ENCODE measurements around the gene DVL2. TPM values are rescaled to one million over a fixed set of nuclear protein-coding genes. Genes with fewer than 3 reads are reported as not detected.

The DVL2 gene
- total and polyA plus RNA-seq, 8 donors: 36.9 to 59.7 (median 52.3) TPM

DNA sequence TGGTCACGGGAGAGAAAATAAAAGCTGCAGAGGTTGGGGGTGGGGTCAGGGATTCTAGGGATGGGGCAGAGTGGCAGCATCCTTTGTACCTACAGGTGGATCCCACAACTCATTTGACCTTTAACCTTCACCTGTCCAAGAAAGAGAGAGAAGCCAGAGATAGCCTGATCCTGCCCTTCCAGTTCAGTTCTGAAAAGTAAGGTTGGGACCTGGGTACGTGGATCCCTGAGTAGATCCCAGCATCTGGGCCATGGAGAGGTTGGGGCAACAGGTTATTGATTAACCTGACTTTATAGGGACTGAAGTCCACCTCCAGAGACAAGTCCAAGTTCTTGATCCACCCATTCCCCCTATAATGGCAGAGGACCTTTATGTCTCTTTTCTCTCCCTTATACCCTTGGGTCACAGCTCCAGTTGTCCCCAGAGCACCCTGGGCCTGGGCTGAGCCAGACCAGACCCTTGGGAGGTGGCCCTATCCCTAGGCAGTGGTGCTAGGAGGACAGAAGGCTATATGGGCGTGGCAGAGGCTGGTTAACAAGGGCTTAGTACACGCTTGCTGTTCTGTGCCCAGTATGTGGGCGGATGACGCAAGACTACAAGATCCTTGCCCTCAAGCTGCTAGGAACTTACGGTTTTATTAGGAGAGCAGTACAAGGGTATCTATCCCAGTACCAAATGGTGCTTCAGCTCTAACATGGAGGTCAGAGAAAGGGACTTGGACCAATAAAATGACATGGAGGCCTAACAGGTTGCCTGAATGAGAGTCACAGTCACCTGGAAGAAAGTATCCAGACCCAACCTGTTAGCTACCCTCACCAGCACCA lies 24.6 kb upstream of the DVL2 start:
- TF ChIP-seq, protein P1, sequence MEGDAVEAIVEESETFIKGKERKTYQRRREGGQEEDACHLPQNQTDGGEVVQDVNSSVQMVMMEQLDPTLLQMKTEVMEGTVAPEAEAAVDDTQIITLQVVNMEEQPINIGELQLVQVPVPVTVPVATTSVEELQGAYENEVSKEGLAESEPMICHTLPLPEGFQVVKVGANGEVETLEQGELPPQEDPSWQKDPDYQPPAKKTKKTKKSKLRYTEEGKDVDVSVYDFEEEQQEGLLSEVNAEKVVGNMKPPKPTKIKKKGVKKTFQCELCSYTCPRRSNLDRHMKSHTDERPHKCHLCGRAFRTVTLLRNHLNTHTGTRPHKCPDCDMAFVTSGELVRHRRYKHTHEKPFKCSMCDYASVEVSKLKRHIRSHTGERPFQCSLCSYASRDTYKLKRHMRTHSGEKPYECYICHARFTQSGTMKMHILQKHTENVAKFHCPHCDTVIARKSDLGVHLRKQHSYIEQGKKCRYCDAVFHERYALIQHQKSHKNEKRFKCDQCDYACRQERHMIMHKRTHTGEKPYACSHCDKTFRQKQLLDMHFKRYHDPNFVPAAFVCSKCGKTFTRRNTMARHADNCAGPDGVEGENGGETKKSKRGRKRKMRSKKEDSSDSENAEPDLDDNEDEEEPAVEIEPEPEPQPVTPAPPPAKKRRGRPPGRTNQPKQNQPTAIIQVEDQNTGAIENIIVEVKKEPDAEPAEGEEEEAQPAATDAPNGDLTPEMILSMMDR (IDR thresholded peaks at IDR 0.05): no peak
- Histone ChIP-seq H3K36me3 (peaks cover 0 to 65% of the 10 kb centered on the region in 2 donors), H3K9me3 (no peaks in the 10 kb centered on the region), H3K4me3 (peak overlapping the region in 1 of 2 donors; percentile 59), H3K4me1 (peaks cover 3 to 46% of the 10 kb centered on the region in 2 donors), H3K27ac (no peak overlapping the region), H3K27me3 (peaks cover 10 to 37% of the 10 kb centered on the region in 2 donors)
- intact Hi-C loops (cut with DNase I): no loop called here
- DNase-seq: peak in 1 of 4 donors; percentile 85
- peak; percentile 46 for ATAC-seq

DNA sequence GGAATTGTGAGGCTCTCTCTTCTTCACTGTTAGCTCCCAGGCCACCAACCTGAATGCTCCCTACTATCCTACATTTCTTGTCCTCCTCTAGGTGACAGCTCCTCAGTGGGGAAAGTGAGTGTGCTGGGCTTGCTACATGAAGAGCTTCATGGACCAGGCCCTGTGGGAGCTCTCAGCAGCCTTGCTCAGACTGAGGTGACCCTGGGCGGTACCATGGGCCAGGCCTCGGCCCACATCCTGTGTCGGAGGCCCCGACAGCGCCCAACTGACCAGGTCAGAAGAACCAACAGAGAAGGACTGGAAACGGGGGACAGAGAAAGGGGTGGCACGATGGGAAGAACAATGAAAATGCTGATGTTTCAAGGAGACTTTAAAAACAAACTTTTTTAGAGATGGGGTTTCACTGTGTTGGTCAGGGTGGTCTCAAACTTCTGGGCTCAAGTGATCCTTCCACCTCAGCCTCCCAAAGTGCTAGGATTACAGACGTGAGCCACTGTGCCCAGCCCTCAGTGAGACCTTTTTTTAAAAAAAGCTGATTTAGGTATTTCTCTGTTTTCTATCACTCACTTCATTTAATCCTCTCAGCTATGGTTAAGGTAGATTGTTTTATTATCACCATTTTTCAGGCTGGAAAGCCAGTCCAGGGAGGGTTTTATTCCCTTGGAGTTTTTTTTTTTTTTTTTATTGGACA lies 22.6 kb upstream of the DVL2 start:
- peaks cover 2 to 17% of the 10 kb centered on the region in 2 donors for H3K27me3 ChIP-seq
- intact Hi-C loops (cut with DNase I): no loop called here
- ATAC-seq (no peak), DNase-seq (peak in 1 of 4 donors; percentile 62)
- no peak overlapping the region for H3K4me3 ChIP-seq
- TF ChIP-seq, protein P1 (IDR thresholded peaks at IDR 0.05): no peak
- H3K36me3 ChIP-seq: peaks cover 0 to 65% of the 10 kb centered on the region in 2 donors
- no peaks in the 10 kb centered on the region for H3K9me3 ChIP-seq
- peaks cover 9 to 38% of the 10 kb centered on the region in 2 donors for H3K4me1 ChIP-seq
- no peak overlapping the region for H3K27ac ChIP-seq

DNA sequence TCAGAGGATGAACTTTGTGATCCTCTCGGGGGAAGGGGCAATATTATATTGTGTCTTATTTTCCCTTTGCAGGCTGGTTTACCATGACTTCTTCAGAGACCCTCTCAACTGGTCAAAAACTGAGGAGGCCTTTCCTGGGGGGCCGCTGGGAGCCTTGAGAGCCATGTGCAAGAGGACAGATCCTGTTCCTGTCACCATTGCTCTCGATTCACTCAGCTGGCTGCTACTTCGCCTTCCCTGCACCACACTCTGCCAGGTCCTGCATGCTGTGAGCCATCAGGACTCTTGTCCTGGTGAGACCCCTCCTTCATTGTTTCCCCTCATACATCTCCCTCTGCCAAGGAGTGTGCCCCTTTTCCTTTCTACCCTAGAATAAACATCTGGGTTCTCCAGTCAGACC lies 20.2 kb upstream of the DVL2 start:
- Histone ChIP-seq H3K27ac (no peak overlapping the region), H3K4me1 (peaks cover 18 to 33% of the 10 kb centered on the region in 2 donors), H3K27me3 (no peaks in the 10 kb centered on the region), H3K9me3 (no peaks in the 10 kb centered on the region), H3K4me3 (no peak overlapping the region), H3K36me3 (peaks cover 0 to 56% of the 10 kb centered on the region in 2 donors)
- no peak for ATAC-seq
- TF ChIP-seq, protein P1 (IDR thresholded peaks at IDR 0.05): no peak
- no peak for DNase-seq
- intact Hi-C loops (cut with DNase I): no loop called here

DNA sequence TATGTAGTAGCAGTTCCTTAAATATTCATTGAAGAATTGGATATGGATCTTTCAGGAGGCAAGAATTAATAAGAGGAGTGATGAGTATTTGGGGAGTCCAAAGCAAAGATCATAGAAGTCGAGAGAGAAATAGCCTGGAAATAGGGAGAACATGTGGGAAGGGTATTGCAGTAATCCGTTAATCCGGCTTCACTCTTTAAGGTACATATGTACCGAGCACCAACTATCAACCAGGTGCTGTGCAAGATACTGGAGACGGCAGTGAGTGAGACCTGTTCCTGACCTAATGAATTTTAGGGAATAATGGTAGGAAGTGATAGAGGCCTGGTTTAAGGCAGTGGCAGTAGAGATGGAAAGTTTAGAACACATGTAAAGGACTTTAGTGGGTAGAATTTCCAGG lies 18.8 kb upstream of the DVL2 start:
- Histone ChIP-seq H3K27ac (peak overlapping the region; percentile 99 to 100), H3K4me1 (peaks cover 18 to 39% of the 10 kb centered on the region in 2 donors), H3K9me3 (no peaks in the 10 kb centered on the region), H3K4me3 (peak overlapping the region; percentile 83 to 95), H3K36me3 (peaks cover 0 to 42% of the 10 kb centered on the region in 2 donors), H3K27me3 (no peaks in the 10 kb centered on the region)
- ATAC-seq (no peak), DNase-seq (no peak)
- intact Hi-C loops (cut with DNase I): no loop called here
- TF ChIP-seq, protein P1 (IDR thresholded peaks at IDR 0.05): no peak

Data from left lung (tissue), 10 donors.